CD4-positive, alpha-beta T cell treated with Interleukin-10 for 1 hour (primary cell): ENCODE data around the gene APOBEC3A.
"Not testable (repeated sequence)": the region's sequence is repeated elsewhere in the genome, so short reads cannot be mapped to it uniquely, and the experiment has no call there.

Experiments
- DNase-seq: peaks from one replicate; pipeline ENCODE4 v3.0.0-alpha.2; 2020

Gene APOBEC3A

DNA sequence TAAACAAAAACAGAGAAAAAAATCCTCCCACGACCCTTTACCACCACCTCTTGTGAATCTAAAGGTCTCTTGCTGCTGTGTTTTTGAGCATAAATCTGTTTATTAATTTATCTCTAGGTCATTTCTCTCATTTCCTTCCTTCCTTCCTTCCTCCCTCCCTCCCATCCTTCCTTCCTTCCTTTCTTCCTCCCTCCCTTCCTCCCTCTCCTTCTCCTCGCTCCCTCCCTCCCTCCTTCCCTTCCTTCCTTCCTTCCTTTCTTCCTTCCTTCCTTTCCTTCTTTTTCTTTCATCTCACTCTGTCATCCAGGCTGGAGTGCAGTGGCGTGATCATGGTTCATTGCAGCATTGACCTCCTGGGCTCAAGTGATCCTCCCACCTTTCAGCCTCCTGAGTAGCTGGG, 13.5 kb upstream of the APOBEC3A start:
- DNase-seq, result no peak

DNA sequence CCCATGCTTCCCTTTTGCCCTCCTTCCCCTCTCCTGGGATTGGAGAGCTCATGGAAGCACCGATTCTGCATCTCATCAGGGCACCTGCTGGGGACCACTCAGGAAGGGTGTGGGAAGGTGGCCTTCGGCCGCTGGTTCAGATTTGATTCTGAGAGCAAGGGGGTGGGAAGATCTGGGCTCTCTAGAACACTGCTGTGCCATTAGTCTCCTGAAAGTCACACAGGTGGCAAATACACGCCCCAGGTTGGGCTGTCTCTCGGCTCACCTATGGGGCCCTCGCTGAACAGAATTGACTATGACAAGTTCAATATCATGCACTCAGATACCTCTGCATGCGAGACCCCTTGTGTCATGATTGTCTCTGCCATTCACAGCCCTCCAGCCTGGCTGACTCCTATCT, 12.8 kb upstream of the APOBEC3A start:
- no peak for DNase-seq

DNA sequence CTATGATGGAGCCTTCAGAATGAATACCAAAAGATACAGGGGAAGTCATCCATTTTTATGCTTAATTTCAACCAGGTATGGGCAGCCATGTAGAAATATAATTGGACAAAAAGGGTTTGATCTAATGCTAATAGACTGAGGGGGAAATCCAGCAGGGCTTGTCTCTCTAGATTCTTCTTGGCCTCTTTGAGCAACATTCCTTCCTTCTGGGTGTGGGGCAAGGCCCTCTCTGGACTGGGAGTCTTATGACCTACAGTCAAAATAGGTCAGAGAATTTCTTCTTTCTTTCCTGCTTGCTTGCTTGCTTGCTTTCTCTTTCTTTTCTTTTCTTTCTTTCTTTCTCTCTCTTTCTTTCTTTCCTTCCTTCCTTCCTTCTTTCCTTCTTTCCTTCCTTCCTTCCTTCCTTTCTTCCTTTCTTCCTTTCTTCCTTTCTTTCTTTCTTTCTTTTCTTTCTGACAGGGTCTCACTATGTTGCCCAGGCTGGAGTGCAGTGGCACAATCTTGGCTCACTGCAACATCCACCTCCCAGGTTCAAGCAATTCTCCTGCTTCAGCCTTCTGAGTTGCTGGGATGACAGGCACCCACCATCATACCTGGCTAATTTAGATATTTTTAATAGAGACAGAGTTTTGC, 11.6 kb upstream of the APOBEC3A start:
- DNase-seq, result not testable (repeated sequence)

DNA sequence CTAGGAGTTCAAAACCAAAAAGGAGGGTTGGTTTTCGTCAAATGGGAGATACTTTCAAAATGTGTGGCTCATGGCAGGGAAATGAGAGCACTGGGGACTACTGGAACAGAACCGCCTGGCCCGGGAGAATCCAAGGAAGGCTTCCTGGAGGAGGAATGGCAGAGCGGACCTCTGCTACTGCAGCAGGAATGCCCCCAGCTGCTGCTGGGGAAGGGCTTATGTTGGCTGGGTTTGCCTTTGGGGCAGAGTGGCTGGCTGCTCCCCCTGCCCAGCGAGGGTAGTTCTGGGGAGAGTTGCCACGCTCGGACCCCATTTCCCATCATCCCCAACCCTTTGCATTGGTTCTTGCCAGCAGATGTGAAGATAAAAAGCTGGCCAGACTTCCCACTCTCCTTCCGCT, 10.6 kb upstream of the APOBEC3A start:
- DNase-seq, result no peak

DNA sequence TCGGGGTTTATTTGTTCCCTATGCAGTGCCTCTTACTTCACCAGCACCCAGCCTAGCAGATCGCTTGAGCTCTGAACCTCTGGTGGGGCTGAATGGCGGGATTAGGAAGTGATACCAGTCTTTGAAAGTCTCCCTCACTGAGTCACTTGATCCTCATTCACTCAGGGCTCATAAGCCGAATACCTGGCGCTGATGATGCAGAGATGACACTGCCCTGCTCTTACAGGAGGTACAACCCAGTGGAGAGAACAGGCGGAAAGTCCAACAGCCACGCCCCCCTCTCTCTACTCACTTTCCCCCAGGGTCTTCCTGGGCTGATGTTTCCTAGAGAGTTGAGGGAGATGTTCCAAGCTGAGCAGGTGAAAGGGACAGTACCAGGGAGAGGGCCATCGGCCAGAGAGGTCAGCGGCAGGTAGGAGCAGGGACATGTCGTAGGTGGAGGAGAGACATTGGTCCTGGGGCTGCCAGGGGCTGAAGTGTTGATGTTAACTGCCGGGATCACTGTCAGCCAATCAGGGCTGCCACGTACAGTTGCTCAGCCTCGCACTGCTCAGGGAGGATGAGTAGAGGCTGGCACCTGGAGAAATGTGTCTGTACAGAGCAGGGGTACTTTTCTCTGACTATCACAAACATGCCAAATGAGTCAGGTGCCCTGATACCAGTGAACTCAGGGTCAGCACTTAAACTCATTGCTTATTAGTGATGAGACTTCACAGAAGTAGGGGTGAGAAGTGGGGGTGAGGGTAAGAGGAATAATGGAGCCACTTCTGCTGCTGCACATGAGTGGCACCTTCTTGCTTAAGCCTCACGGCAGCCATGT, 9.9 kb upstream of the APOBEC3A start:
- no peak for DNase-seq

DNA sequence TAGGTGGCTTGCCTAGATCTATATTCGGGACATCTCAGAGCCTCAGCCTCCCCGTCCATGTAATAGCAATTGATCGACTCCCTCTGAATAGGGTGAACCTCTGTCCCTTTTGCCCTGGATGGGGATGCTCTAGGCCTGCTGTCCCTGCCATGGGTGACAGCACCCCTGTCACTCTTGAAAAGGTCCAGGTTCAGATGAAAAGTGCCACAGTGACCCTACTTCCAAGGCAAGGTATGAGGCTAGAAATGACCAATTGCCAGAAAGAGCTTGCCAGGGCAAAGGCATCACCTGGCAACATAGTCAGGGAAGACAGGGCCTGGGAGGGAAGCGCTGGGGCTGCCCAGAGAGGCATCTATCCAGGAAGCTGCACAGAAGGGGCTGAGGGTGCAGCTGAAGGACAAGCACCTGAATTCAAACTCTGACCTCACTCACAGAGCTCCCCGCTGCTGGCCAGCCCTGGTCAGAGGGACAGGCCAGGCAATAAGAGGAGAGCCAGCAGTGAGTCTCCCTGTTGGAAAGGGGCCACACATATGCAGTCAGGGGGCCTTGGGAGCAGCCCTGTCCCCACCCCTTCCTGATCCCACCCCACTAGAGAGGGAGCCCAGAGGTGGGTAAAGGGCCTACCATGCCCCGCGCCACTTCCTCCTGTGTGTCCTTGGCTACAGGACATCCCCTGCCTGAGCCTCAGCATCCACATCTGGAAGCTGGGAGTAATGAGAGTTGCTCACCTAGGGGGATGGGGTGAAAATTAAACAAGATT, 9.0 kb upstream of the APOBEC3A start:
- no peak for DNase-seq

DNA sequence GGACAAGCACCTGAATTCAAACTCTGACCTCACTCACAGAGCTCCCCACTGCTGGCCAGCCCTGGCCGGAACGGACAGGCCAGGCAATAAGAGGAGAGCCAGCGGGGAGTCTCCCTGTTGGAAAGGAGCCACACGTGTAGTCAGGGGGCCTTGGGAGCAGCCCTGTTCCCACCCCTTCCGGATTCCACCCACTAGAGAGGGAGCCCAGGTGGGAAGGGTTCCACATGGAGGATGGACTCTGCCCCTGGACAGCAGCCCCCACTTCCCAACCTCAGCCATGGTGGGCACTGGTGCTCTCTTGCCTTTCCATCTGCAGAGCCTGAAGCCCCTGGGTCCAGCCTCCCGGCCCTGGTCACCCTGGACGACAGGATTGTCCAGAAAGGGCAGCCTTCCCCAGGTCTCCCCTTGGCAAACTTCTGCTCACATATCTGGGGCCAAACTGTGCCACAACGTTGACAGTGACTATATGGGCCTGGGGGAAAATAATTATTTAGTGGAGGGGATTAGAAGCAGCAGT, 7.5 kb upstream of the APOBEC3A start:
- no peak for DNase-seq

DNA sequence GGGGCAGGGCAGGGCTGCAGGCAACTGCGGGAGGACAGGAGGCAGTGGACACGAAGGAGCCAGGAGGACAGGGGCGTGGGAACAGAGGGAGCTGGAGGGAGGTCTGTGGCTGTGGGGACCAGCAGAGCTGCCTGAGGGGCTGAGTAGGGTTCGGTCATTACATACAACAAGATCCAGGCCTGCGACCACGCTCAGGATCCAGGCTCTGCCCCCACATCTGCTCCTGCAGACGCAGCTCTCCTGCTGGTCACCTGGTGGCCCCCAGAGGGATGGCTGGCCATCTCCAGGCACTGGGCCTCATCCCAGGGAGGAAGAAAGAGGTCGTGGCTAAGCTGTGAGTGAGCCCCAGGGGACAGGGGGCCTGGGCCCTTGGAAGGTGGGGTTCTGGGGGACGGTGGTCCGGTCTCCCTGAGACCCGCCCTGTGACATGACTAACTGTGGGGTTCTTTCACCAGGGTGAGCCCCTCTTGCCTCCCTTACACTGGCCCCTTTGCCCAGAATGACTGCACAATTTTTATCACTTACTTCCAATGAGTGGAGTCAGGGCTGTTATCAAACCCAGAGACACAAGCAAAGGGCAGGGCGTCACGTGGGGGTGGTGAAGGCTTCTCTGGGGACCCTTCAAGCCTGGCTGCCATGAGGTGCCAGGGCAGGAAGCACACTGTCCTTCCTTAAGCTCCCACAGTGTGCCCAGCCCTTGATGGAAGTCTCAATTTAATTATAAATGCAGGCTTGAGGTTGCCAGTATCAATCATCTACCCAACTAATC, 6.7 kb upstream of the APOBEC3A start:
- DNase-seq, result no peak

DNA sequence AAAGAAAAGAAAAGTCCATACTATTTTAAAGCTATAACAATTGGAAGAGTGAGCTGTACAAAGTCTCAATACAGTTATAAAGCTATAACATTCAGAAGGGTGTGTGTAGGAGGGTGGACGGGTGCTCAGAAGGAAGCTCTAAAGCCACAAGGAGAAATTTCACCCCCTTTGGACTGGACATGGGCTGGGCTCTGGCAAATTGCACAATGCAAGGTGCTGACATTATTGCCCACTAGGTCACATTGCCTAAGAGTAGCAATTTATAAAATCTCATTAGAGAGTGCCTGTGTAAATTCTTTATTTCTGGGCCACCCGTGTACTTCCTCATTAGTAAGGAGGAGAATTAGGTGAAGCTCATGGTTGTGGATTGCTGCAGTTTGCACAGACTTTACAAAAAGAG, 5.7 kb upstream of the APOBEC3A start:
- no peak for DNase-seq

DNA sequence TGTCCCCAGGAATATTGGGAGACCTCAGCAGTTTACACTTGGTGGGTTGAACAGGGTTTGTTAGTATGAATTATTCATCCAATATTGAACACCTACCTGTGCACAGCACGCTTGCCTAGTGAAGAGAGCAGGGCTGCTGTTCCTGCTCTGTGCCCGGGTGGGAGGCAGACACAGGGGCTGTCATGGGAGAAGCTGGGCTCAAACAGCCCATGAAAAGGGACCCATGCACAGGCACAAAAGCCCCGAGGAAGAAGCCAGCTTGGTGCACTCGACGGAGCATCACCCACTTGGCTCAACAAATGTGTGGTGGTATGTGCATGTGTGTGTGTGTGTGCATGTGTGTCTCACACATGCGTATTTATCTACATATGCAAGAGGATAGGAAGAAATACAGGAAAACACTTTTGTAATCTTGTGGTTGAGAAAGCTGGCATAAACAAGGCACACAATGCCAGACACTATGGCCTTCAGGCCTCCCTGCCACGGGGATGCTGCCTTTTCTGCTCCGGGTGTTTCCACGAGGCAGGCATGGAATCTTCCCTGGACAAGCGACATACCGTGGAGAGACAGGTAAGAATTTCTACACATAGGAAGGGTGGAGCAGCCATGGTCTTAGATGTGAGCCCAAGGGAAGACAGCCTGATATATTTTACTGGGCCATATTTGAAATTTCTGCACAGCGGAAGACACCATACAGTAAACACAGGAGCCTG, 5.0 kb upstream of the APOBEC3A start:
- DNase-seq, result no peak

DNA sequence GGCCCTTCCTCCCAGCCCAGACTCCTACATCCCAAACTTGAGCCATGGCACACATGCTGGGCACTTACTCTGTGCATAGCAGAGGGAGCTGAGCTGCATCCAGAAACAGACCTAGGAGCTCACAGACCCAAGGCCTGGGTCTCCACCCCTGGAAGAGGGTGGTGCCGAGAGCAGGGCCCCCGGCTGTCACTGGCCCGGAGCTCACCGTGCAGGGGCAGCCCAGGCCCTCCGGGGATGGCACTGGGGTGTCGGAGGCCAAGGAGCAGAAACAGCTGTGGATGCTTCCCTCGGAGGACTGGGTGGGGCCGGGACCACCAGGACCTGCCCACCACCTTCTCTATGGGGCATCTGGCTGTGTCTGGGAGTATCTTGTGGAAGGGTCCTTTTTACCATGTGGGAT, 4.3 kb upstream of the APOBEC3A start:
- DNase-seq, result no peak

DNA sequence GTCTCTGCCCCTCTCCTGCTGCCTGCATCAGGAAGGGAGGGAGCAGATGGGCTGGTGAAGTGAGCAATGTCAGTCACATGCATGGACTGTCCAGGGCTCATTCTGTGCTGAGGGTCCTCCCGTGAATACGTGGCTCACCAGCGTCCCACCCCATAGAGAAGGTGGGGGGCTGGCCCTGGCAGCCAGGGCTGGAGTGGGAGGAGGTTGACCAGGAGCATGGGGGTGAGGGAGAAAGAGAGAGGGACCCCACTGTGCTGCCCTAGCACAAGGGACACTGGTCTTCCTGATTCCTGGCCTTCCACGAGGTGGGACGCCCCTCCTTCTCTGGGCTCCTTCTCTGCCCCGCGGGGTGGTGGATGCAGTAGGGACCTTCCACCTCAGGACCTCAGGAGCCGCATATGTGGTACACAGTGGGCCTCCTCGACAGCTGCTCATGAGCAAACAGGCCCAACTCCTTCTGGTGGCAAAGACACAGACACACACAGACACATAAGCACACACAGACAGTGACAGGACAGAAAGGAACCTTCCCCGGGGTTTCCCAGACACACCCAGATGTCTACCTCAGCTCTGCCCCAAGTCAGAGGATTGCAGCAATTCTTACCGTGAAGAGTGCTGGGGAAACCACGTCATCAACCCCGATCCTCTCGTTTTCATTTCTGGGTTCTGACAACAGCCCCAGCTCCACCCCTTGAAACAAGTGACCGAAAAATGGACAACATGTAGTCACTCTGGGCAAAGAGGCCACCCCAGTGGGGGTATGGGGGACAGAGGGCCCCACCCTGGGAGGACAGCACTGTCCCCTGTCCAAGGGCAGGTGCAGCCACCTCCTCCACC, 3.6 kb upstream of the APOBEC3A start:
- DNase-seq, result peak; percentile 63

DNA sequence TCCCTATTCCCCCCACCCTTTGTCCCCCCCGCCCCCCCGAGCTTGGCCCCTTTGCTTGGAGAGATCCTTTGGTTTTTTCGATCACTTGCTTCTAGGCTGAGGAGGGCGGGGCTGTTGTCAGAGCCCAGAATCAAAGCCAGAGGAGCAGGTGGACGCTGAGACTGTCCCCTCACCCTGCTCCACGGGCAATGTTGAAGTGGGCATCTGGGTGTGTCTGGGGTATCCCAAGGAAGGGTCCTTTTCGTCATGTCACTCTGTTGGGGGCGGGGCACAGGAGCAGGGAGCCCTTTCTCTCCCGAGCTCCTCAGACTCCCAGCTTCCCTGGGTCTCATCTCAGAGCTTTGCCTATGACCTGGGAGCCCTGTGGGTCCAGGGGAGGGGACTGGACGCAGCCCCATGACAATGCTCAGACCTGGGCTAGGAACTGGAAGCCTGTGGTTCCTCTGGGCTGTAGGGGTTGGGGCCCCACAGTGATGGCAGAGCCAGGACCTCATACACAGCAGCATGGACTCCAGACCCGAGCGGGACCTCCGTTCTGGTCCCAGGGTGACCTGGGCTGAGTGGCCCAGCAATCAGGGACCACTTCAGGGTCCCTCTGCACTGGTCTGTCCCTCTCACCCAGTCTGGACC, 2.9 kb upstream of the APOBEC3A start:
- DNase-seq, result no peak

DNA sequence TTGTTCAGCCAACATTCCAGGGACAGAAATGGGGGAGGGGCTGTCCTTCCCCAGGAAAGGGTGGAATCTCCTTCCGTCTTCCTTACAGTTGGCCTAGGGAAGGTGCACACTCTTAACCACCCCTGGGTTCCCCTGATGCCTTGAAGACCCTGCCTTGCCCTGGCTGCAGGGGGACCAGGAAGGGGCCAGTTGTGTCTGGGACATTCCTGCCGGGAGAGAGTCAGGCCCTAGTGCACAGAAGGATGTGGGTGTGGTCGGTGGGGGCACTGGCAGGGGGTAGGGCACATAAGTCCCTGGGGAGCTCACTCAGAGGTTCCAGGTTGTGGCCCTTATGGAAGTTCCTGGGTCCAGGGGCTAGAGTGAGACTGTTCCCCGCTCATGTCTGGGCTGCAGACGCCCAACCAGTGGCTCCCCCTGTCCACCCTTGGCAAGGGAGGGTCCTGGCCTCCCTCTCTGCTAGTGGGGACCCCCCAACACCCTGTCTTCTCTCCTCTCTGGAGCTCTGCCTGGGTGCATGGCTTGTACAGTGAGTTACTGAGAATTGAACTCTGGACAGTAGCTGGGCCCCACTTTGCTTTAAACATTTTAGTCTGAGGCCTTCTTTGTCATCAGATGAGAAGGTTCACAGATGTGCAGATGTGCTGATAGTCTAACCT, 2.0 kb upstream of the APOBEC3A start:
- no peak for DNase-seq

DNA sequence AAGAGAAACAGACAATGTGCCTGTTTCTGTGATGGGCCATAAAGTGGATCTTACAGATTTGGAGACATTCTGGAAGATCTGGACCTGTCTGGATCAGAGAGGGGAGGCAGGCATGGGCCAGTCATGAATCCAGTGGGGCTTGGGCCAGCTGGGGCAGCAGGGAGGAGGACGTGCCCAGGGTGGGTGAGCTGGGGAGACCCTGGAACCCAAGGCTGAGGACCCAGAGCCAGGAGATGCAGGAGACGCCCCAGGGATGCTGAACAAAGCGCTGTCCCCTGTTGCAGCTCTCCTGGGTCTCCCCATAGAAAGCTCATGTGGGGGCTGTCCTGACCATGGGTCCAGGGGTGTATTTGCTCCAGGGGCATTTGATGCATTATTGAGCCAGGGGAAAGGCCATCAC, 1.5 kb upstream of the APOBEC3A start:
- DNase-seq, result no peak

DNA sequence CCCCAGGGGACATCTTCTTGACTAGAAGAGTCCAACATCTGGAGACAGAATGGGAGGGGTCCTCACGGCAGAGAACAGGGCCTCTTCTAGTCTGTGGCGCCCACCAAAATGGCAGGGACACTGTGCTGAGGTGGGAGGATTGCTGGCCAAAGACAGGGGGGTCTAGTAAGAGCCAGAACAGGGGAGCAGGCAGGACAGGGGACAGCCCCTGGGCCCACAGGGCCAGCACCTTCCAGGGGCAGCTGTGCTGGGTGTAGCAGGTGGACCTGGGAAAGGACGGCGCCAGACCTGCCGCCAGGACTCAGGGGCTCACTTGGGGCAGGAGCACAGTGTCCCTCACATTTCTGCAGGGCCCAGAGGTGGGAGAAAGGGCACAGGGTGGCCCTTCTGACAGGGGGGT, 858 bp upstream of the APOBEC3A start:
- no peak for DNase-seq

DNA sequence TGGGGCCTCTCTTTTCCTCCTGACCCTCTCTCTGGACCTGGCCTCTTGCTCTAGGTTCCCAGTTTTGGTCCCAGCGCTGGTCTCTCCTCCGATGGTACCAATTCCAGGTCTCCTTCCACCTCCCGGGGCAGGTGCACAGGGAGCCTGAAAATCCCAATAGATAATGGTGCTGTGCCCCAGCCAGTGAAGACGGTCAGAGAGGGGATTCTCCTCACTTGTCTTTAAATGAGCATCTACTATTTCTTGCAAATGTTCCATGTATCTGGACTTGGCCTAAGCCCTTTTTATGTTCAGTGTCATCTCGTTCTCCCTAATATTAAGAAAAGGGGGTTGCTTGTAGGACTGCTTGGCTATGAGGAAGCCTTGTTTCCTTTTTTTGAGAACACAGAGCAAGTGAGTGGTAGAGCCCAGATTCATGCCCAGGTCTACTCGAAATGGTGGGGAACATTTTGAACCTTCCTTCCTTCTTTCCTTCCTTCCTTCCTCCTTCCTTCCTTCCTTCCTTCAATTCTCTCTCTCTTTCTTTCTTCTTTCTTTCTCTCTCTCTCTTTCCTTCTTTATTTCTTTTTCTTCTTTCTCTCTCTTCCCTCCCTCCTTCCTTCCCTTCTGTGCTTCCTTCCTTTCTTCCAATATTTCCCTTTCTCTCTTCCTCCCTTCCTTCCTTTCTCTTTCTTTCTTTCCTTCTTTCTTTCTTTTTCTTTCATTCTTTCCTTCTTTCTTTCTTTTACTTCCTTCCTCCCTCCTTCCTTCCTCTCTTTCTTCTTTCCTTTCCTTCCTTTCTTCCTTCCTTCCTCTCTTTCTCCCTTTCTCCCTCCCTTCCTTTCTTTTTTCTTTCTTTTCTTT, 620 bp downstream of the APOBEC3A start:
- no peak for DNase-seq

DNA sequence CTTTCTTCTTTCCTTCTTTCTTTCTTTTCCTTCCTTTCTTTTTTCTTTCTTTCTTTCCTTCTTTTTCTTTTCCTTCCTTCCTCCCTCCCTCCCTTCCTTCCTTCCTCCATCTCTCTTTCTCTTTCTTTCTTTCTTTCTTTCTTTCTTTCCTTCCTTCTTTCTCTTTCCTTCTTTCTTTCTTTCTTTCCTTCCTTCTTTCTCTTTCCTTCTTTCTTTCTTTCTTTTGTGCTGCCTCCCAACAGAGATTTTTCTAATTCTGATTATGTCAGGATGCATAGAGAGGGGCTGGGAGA, 1.2 kb downstream of the APOBEC3A start:
- not testable (repeated sequence) for DNase-seq

DNA sequence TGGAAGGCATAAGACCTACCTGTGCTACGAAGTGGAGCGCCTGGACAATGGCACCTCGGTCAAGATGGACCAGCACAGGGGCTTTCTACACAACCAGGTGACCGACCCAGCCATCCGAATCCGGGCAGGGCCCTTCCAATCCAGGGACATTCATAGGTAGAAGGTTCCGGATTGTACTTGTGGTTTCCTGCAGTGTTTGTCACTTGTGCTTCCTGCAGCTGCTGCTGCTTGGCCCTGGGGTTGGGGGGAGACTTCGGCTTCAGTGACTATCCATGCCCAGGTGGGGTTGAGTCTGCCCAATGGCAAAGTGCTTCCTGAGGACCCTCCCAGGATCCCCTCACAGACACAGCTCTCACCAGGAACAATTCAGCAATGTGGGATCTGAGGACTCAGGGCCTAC, 2.2 kb downstream of the APOBEC3A start:
- no peak for DNase-seq

DNA sequence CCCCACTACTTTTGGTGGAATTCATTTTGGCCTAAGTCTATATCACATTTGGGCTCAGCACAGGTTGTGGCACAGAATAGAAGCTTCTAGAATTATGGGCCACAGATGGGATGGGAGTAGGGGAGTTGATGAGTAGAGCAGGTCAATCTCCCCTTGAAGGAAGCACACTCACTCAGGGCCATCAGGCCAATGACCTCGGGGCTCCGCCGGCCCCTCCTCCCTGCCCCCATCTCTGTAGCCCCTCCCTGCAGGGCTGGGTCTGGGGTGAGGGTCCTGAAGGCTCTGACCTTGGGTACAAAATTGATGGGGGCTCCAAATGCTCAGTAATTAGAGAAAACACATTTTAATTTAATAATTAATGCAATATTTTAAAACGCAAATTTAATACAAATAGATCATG, 3.3 kb downstream of the APOBEC3A start:
- DNase-seq, result not testable (repeated sequence)
